HUES64 (cell line): Measurements from ENCODE around the gene CDKN1B. TPM values are rescaled to one million over a fixed set of nuclear protein-coding genes. Genes with fewer than 3 reads are reported as not detected.

Experiments used
- H3K27ac ChIP-seq: 2 replicates; pipeline ENCODE4 v1.7.0; 2013; ENCODE audit warnings: low read depth, low read length, inconsistent platforms
- H3K27me3 ChIP-seq: 2 replicates; pipeline ENCODE4 v1.6.1; 2013; ENCODE audit warnings: mild to moderate bottlenecking, low read length; ENCODE audit not compliant: insufficient read depth
- H3K36me3 ChIP-seq: 2 replicates; pipeline ENCODE4 v1.6.1; 2013; ENCODE audit warnings: mild to moderate bottlenecking, low read length; ENCODE audit not compliant: insufficient read depth
- H3K4me1 ChIP-seq: 2 replicates; pipeline ENCODE4 v1.6.1; 2013; ENCODE audit warnings: mild to moderate bottlenecking, low read length, moderate library complexity; ENCODE audit not compliant: insufficient read depth
- H3K4me3 ChIP-seq: 2 replicates; pipeline ENCODE4 v1.5.1; 2013; ENCODE audit warnings: mild to moderate bottlenecking, low read length, moderate library complexity
- H3K9ac ChIP-seq: 2 replicates; pipeline ENCODE4 v1.6.1; 2013; ENCODE audit warnings: mild to moderate bottlenecking, low read depth, low read length
- H3K9me3 ChIP-seq: 2 replicates; pipeline ENCODE4 v1.6.1; 2013; ENCODE audit warnings: low read depth, low read length; ENCODE audit not compliant: insufficient read depth
- whole genome bisulfite sequencing: fragments of 150-250, 120-280 bp; methylation state at CpG from one replicate; pipeline ENCODE4 v1.1.7; 2013; ENCODE audit warnings: missing lambda C conversion rate; 5-methylcytosine and 5-hydroxymethylcytosine counted together
- polyA plus RNA-seq, 2 experiments: library from polyadenylated mRNA; stranded (reverse); fragments of 50-300 nt; gene quantifications; one replicate each; pipeline ENCODE4 v1.2.3, GENCODE V29; 2013

CDKN1B gene
- polyA plus RNA-seq (2013, experiment 1 of 2) = 12.7 TPM
- 19.9 TPM for polyA plus RNA-seq (2013, experiment 2 of 2)

DNA sequence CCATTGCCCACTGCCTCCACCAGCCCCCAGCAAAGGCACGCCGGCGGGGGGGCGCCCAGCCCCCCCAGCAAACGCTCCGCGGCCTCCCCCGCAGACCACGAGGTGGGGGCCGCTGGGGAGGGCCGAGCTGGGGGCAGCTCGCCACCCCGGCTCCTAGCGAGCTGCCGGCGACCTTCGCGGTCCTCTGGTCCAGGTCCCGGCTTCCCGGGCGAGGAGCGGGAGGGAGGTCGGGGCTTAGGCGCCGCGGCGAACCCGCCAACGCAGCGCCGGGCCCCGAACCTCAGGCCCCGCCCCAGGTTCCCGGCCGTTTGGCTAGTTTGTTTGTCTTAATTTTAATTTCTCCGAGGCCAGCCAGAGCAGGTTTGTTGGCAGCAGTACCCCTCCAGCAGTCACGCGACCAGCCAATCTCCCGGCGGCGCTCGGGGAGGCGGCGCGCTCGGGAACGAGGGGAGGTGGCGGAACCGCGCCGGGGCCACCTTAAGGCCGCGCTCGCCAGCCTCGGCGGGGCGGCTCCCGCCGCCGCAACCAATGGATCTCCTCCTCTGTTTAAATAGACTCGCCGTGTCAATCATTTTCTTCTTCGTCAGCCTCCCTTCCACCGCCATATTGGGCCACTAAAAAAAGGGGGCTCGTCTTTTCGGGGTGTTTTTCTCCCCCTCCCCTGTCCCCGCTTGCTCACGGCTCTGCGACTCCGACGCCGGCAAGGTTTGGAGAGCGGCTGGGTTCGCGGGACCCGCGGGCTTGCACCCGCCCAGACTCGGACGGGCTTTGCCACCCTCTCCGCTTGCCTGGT, at the start of gene CDKN1B:
TSS of gene CDKN1B (plus strand) at position 576 of the 793 bp plus-strand sequence. CDS start 472 bp downstream, outside the sequence.
- under 1% methylated on average over 81 of the region's 81 CpGs for WGBS
- H3K4me1 ChIP-seq = peaks cover 40% of the 10 kb centered on the region
- H3K36me3 ChIP-seq = peaks cover 32% of the 10 kb centered on the region
- peak within 1 kb of the TSS; percentile 81 for H3K4me3 ChIP-seq
- H3K9ac ChIP-seq = peak within 1 kb of the TSS; percentile 80
- H3K27me3 ChIP-seq = peaks cover 25% of the 10 kb centered on the region
- H3K9me3 ChIP-seq = no peaks in the 10 kb centered on the region
- H3K27ac ChIP-seq = peak within 1 kb of the TSS; percentile 90

DNA sequence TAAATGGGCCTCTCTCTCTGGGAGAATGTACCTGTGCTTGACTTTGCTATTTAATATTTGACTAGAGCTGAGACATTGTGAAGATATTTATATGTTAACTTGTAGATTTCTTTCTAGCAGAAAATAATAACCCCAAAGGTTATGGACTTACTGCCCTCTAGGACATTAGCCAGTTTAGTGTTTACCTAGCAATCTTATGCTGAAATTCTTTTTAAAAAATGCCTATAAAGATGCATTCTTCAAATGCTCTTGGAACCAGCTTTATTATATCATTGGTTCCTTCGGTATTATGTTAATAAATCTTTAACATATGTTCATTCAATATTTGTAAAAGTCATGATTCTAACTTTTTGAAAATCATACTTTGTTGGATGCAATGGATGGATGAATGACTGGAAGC, 49.2 kb upstream of the CDKN1B start:
- no peak overlapping the region for H3K4me3 ChIP-seq
- no peaks in the 10 kb centered on the region for H3K27me3 ChIP-seq
- H3K9me3 ChIP-seq = no peaks in the 10 kb centered on the region
- H3K36me3 ChIP-seq = no peaks in the 10 kb centered on the region
- peaks cover 8% of the 10 kb centered on the region for H3K4me1 ChIP-seq
- WGBS = no CpG with 5 or more reads among the region's 1 CpG
- no peak overlapping the region for H3K27ac ChIP-seq
- H3K9ac ChIP-seq = no peak overlapping the region

DNA sequence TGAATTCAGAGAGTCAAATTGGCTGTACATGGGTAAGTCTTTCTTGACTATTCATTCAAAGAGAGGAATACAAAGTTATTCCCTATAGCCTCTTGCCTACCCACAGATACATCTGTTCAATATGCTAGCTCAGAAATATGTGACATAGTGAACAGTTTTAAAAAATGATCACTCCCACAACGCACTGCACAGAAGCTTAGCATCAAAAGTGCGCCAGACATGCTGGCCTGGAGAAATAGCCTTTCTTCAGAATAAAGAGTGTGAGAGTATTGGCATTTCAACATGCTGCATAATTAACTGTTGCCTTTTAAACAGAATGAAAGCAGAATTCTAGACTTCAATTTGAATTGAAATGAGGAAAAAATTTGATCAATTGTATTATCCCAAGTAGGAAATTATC, 48.1 kb upstream of the CDKN1B start:
- H3K4me3 ChIP-seq = no peak overlapping the region
- no peaks in the 10 kb centered on the region for H3K27me3 ChIP-seq
- H3K9ac ChIP-seq = no peak overlapping the region
- H3K4me1 ChIP-seq = peaks cover 8% of the 10 kb centered on the region
- no peaks in the 10 kb centered on the region for H3K36me3 ChIP-seq
- no peaks in the 10 kb centered on the region for H3K9me3 ChIP-seq
- WGBS = 100% methylated on average over 2 of the region's 2 CpGs
- H3K27ac ChIP-seq = no peak overlapping the region

DNA sequence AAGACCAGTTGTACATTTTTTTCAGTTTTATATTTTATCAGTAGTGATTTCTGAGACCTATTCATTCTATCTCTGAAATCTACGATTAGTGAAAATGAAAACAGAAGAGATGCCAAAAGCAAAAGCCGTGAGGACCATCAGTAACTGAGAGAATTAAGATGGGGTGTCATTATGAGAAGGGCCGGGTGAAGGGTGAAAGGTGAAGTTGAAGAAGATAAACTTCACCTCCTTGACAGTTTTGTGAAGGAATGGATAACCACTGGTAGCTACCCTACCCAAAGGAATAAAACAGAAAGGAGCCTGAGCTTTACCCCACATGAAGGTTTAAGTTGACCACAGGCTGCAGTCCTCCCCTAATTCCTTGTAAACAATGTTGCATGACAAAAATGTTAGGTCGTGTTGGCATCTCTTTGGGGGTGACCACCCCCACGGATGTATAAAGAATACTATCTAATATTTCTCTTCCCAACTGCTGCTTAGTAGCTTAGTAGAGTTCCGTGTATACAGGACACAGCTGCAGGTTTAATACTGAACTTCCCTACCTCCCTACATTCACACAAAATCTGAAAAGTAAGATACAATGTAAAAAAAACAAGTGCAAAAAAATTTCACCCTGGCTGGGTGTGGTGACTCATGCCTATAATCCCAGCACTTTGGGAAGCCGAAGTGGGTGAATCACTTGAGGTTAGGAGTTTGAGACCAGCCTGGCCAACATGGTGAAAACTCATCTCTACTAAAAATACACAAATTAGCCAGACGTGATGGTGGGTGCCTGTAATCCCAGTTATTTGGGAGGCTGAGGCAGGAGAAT, 45.1 kb upstream of the CDKN1B start:
- no peak overlapping the region for H3K4me3 ChIP-seq
- 78% methylated on average over 8 of the region's 8 CpGs for WGBS
- H3K9ac ChIP-seq = no peak overlapping the region
- H3K27ac ChIP-seq = no peak overlapping the region
- H3K27me3 ChIP-seq = peaks cover 19% of the 10 kb centered on the region
- H3K4me1 ChIP-seq = peaks cover 13% of the 10 kb centered on the region
- no peaks in the 10 kb centered on the region for H3K9me3 ChIP-seq
- no peaks in the 10 kb centered on the region for H3K36me3 ChIP-seq

DNA sequence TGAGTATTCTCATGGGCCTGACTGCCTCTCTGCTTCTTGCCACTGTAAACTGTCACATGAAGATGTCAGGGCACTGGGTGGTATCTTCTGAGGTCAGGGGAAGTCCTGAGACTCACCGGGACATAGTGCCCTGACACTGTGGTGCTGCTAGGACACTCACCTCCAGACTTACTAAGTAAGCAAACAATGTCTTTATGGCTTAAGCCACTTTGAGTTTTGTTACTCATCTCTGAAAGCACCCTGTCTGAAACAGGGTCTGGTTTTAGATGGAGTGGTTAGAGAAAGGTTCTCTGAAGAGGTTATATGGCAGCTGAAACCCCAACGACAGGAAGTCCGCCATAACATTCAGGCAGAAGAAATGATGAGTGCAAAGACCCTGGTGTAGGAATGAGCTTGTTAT, 43.9 kb upstream of the CDKN1B start:
- Histone ChIP-seq H3K9ac (no peak overlapping the region), H3K4me1 (peaks cover 18% of the 10 kb centered on the region), H3K36me3 (no peaks in the 10 kb centered on the region), H3K27me3 (peaks cover 19% of the 10 kb centered on the region), H3K4me3 (no peak overlapping the region), H3K9me3 (no peaks in the 10 kb centered on the region), H3K27ac (no peak overlapping the region)
- 92% methylated on average over 3 of the region's 3 CpGs for WGBS

DNA sequence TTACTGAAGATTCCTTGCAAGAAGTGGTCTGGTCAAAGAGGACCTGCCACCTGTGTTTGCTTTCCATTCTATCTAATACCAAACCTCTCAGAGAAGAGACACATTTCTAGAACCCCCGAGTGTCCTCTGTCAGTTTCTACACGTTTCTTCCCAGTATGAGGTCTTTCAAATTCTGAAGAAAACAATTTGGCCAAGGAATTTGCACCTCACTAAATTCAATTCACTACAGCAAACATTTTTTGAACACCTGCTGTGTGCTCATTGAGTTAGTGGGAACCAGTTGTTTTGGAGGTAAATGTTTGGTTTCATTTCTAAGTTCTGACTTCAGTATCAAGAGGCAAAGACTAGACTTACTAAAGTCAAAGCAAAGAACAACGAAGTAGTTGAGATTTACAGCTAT, 40.6 kb upstream of the CDKN1B start:
- peaks cover 26% of the 10 kb centered on the region for H3K4me1 ChIP-seq
- 0 out of 2 replicates have a peak overlapping the region, but pooled peaks have one; percentile 9 for H3K4me3 ChIP-seq
- H3K9me3 ChIP-seq = no peaks in the 10 kb centered on the region
- peaks cover 19% of the 10 kb centered on the region for H3K27me3 ChIP-seq
- H3K36me3 ChIP-seq = 0 out of 2 replicates have a peak, but pooled peaks cover 2% of the 10 kb centered on the region
- 2% methylated on average over 3 of the region's 3 CpGs for WGBS
- H3K27ac ChIP-seq = peak overlapping the region; percentile 75; the same call in 1 of the 2 replicates
- H3K9ac ChIP-seq = no peak overlapping the region

DNA sequence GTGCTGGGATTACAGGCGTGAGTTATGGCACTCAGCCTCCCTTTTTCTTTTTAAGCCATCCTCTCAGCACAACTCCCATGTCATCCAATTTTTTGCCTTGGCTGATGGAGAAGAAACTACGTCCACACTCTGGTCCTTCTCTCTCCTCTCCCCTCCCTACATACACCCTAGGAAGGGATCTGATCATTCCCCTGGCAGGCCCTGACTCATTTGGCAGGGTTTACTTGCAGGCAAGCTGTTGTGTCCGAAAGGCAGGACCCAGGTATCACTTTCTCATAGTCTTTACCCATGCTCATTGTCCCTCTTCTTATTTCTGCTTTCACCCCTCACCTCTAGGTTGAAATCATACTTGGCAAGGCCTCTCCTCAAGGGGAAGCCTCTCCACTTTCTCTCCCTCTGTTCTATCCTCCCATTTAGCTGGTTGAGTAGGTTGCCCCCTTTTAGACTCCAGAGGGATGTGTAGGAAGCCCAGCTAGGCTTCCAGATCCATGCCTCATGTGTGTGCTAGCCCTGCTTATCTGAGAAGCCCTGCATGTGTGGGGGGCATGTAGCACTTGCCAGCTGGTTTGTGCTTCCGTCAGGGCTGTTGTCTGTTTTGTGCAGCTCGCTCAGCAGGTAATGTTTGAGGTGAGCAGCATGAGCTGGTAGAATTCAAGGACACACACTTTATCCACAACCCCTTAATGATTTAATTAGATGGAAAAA, 36.0 kb upstream of the CDKN1B start:
- no peaks in the 10 kb centered on the region for H3K9me3 ChIP-seq
- 93% methylated on average over 5 of the region's 5 CpGs for WGBS
- 0 out of 2 replicates have a peak, but pooled peaks cover 2% of the 10 kb centered on the region for H3K36me3 ChIP-seq
- H3K4me3 ChIP-seq = no peak overlapping the region
- peaks cover 2% of the 10 kb centered on the region for H3K27me3 ChIP-seq
- H3K27ac ChIP-seq = no peak overlapping the region
- H3K9ac ChIP-seq = no peak overlapping the region
- peaks cover 50% of the 10 kb centered on the region for H3K4me1 ChIP-seq

DNA sequence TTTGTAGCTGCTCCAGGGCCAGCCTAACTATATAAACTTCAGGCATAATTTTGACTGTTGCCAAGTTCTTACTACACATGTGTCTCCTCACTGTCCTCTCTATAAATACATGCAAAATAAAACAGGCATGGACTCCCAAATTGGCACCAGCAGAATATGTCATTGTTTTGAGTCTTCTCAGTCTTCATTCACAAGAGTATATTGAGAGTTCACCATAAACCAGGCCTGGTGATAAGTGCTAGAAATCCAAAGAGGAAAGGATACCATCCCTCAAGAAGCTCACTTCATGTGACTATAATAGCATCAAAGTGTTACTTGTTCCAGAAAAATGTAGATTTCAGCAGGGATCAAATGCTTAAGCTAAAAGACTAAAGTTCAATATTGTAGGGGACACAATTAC, 34.9 kb upstream of the CDKN1B start:
- H3K4me1 ChIP-seq = peaks cover 48% of the 10 kb centered on the region
- H3K9ac ChIP-seq = no peak overlapping the region
- H3K4me3 ChIP-seq = peak overlapping the region; percentile 80
- H3K27ac ChIP-seq = no peak overlapping the region
- H3K27me3 ChIP-seq = no peaks in the 10 kb centered on the region
- H3K9me3 ChIP-seq = no peaks in the 10 kb centered on the region
- 0 out of 2 replicates have a peak, but pooled peaks cover 2% of the 10 kb centered on the region for H3K36me3 ChIP-seq

DNA sequence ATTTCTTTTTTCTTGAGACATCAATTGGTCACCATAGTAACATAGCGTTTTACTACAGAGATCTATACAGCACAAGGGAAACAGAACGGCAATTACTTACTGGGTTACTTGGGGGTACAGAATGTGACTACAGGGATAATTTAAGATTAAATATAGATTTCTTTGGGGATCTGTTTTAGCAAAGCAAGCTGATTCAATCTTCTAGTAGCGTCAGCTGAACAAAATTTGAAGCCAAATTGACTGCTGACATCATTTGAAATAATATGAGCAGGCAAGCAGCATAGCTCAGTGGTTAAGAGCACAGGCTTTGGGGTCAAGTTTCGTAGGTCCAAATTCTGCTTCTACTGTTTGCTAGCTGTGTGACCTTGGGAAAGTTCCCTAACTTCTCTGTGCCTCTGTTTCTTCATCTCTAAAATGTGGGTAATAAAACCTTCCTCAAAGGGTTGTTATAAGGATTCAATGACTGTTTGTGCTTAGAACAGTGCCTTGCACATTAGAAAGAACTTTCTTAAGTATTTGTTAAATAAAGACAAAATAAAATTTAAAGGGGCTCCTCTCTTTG, 34.0 kb upstream of the CDKN1B start:
- H3K4me3 ChIP-seq = peak overlapping the region; percentile 80
- peaks cover 45% of the 10 kb centered on the region for H3K4me1 ChIP-seq
- no peaks in the 10 kb centered on the region for H3K9me3 ChIP-seq
- 0 out of 2 replicates have a peak, but pooled peaks cover 2% of the 10 kb centered on the region for H3K36me3 ChIP-seq
- 88% methylated on average over 4 of the region's 4 CpGs for WGBS
- H3K9ac ChIP-seq = peak overlapping the region; percentile 82
- H3K27me3 ChIP-seq = no peaks in the 10 kb centered on the region
- no peak overlapping the region for H3K27ac ChIP-seq

DNA sequence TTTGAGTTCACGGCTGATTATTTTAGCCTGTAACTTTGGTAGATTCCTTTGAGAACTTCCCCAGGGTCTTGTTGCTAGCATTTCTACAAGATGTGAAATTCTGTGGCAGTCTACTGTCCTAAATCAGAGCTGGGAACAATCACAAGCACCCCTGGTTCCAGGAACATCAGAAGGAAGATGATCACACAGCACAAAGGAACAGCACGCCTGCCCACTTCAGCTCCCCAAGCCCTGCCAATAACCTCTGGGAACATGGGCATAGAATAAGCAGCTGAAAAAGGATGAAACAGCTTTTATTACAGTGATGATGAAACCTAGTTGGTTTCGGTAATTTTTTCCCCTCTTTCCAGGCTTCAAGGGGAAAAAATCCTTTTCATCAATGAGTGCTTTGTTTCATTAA, 33.4 kb upstream of the CDKN1B start:
- H3K27me3 ChIP-seq = no peaks in the 10 kb centered on the region
- peak overlapping the region; percentile 80 for H3K4me3 ChIP-seq
- peak overlapping the region; percentile 82 for H3K9ac ChIP-seq
- peaks cover 45% of the 10 kb centered on the region for H3K4me1 ChIP-seq
- peak overlapping the region; percentile 83 for H3K27ac ChIP-seq
- 39% methylated on average over 3 of the region's 3 CpGs for WGBS
- no peaks in the 10 kb centered on the region for H3K9me3 ChIP-seq
- 0 out of 2 replicates have a peak, but pooled peaks cover 2% of the 10 kb centered on the region for H3K36me3 ChIP-seq
